CD4-positive, alpha-beta T cell (primary cell): Measurements from ENCODE around the gene SH3D19. TPM values are rescaled to one million over a fixed set of nuclear protein-coding genes. Genes with fewer than 3 reads are reported as not detected.

Experiments
- ATAC-seq: fragments of 200-7000 bp; cut with Tn5 transposase; one replicate; pipeline ENCODE4 v1.10.0; 2022; ENCODE audit warnings: mild to moderate bottlenecking; ENCODE audit not compliant: poor library complexity
- CTCF ChIA-PET: fragments of 350-600 bp; sonication (Branson Sonifier 250); formaldehyde crosslinking; loops from one replicate; lab custom pipeline; 2021; ENCODE audit warnings: antibody characterized with exemption, inconsistent platforms; lab: Charles Lee
- POLR2A ChIA-PET: fragments of 350-600 bp; sonication (Branson Sonifier 250); formaldehyde crosslinking; loops from one replicate; lab custom pipeline; 2021; ENCODE audit warnings: antibody characterized with exemption, inconsistent platforms; lab: Charles Lee
- DNase-seq, 14 experiments: peaks; one replicate each; pipeline ENCODE4 v3.0.0-alpha.2; 2013 to 2020; ENCODE audit warnings: mixed read lengths in 2 of 14
- H3K27ac ChIP-seq, 2 donors: one replicate each; pipeline versions ENCODE4 v1.5.1 to v1.7.0; 2013; ENCODE audit warnings: low read length in 2 of 2, low read depth in 1 of 2, mild to moderate bottlenecking in 1 of 2
- H3K27me3 ChIP-seq, 2 experiments: 1 replicate in 1 of 2; 2 replicates in 1 of 2; pipeline versions ENCODE4 v1.6.1 to v1.7.0; 2013; ENCODE audit warnings: low read length in 2 of 2, control low read depth in 1 of 2, mild to moderate bottlenecking in 1 of 2, moderate library complexity in 1 of 2; ENCODE audit not compliant: insufficient read depth in 2 of 2, control insufficient read depth in 1 of 2
- H3K36me3 ChIP-seq: one replicate; pipeline ENCODE4 v1.6.1; 2013; ENCODE audit warnings: low read length, control low read depth; ENCODE audit not compliant: insufficient read depth
- H3K4me1 ChIP-seq: one replicate; pipeline ENCODE4 v1.6.1; 2013; ENCODE audit warnings: low read length, control low read depth; ENCODE audit not compliant: insufficient read depth
- H3K4me3 ChIP-seq: one replicate; pipeline ENCODE4 v1.5.1; 2013; ENCODE audit warnings: mild to moderate bottlenecking, low read length, moderate library complexity
- H3K9me3 ChIP-seq, 2 experiments: 1 replicate in 1 of 2; 2 replicates in 1 of 2; pipeline versions ENCODE4 v1.6.1 to v1.7.0; 2013; ENCODE audit warnings: low read length in 2 of 2, mild to moderate bottlenecking in 2 of 2, control low read depth in 1 of 2, moderate library complexity in 1 of 2; ENCODE audit not compliant: control insufficient read depth in 1 of 2, insufficient read depth in 1 of 2
- H3K27ac Mint-ChIP-seq: one replicate; pipeline ENCODE4 v1.8.0; 2020; ENCODE audit warnings: mixed read lengths
- H3K27me3 Mint-ChIP-seq: one replicate; pipeline ENCODE4 v1.8.0; 2021; ENCODE audit warnings: mixed read lengths
- H3K36me3 Mint-ChIP-seq: one replicate; pipeline ENCODE4 v1.8.0; 2021; ENCODE audit warnings: low read depth, mixed read lengths
- H3K4me1 Mint-ChIP-seq: one replicate; pipeline ENCODE4 v1.8.0; 2021; ENCODE audit warnings: low read depth, mixed read lengths
- H3K4me3 Mint-ChIP-seq: one replicate; pipeline ENCODE4 v1.8.0; 2020; ENCODE audit warnings: mild to moderate bottlenecking, mixed read lengths
- H3K9me3 Mint-ChIP-seq: one replicate; pipeline ENCODE4 v1.8.0; 2020; ENCODE audit warnings: mixed read lengths
- intact Hi-C, 2 experiments: fragments of 100-400 bp; cut with DNase I in 1 of 2; cut with micrococcal nuclease in 1 of 2; formaldehyde crosslinking; loops; one replicate each; pipeline versions ENCODE4 v1.15.1 to v1.9.0; 2023 to 2025; cut with DNase I, micrococcal nuclease
- total RNA-seq, 174 experiments: library from RNA in 2 of 174; stranded (reverse) in 2 of 174; gene quantifications; one replicate each; pipeline ENCODE4 v1.2.3 and lab custom pipeline; 2021 to 2026
- TF ChIP-seq, protein P1 (sequence below): fragments of 200-600 bp; IDR thresholded peaks from one replicate; pipeline ENCODE4 v1.8.0; 2022; ENCODE audit warnings: antibody characterized with exemption, mild to moderate bottlenecking

Gene SH3D19
- total RNA-seq, 2 experiments from 2014 or later, result 0.27 TPM; not detected in 1

DNA sequence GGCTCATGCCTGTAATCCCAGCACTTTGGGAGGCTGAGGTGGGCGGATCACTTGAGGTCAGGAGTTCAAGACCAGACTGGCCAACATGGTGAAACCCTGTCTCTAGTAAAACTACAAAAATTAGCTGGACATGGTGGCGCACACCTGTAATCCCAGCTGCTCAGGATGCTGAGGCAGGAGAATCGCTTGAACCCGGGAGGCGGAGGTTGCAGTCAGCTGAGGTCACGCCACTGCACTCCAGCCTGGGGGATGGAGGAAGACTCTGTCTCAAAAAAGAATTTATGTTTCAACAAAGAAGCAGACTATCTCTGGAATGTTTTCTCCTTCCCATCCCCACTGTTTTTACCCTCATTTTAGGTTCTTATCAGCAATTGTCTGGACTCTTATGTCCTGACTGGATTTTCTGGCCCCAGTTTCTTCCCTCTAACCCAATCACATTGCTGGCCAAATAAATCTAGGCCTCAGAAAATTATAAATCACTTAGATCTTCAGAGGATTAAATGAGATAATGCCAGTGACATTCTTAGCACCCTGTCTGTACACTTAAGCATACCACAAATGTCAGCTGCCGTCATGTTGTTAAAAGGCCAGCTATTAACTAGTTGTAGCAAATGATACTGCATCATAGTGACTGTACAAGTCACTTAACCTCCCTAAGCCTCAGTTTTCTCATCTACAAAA is 93.3 kb downstream of the SH3D19 start:
- H3K9me3 ChIP-seq, result peaks cover 0 to 7% of the 10 kb centered on the region in 2 experiments
- CTCF ChIA-PET, result interaction anchor here (1.1 kb wide), 1 partner anchor 10 kb away, joined by 4 read pairs; no protein-coding TSS in a partner anchor
- peaks cover 26% of the 10 kb centered on the region for H3K27me3 Mint-ChIP-seq
- H3K4me3 ChIP-seq, result no peak overlapping the region
- H3K9me3 Mint-ChIP-seq, result no peaks in the 10 kb centered on the region
- no peak overlapping the region for H3K4me3 Mint-ChIP-seq
- DNase-seq (no peak), ATAC-seq (no peak)
- no peaks in the 10 kb centered on the region for H3K36me3 Mint-ChIP-seq
- POLR2A ChIA-PET, result no interaction called here
- no peaks in the 10 kb centered on the region for H3K4me1 Mint-ChIP-seq
- no peaks in the 10 kb centered on the region for H3K36me3 ChIP-seq
- TF ChIP-seq, protein P1, sequence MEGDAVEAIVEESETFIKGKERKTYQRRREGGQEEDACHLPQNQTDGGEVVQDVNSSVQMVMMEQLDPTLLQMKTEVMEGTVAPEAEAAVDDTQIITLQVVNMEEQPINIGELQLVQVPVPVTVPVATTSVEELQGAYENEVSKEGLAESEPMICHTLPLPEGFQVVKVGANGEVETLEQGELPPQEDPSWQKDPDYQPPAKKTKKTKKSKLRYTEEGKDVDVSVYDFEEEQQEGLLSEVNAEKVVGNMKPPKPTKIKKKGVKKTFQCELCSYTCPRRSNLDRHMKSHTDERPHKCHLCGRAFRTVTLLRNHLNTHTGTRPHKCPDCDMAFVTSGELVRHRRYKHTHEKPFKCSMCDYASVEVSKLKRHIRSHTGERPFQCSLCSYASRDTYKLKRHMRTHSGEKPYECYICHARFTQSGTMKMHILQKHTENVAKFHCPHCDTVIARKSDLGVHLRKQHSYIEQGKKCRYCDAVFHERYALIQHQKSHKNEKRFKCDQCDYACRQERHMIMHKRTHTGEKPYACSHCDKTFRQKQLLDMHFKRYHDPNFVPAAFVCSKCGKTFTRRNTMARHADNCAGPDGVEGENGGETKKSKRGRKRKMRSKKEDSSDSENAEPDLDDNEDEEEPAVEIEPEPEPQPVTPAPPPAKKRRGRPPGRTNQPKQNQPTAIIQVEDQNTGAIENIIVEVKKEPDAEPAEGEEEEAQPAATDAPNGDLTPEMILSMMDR, result no peak
- no peaks in the 10 kb centered on the region for H3K27me3 ChIP-seq
- H3K27ac ChIP-seq, result no peak overlapping the region
- no peaks in the 10 kb centered on the region for H3K4me1 ChIP-seq
- intact Hi-C loops, result no loop called here
- no peak overlapping the region for H3K27ac Mint-ChIP-seq

DNA sequence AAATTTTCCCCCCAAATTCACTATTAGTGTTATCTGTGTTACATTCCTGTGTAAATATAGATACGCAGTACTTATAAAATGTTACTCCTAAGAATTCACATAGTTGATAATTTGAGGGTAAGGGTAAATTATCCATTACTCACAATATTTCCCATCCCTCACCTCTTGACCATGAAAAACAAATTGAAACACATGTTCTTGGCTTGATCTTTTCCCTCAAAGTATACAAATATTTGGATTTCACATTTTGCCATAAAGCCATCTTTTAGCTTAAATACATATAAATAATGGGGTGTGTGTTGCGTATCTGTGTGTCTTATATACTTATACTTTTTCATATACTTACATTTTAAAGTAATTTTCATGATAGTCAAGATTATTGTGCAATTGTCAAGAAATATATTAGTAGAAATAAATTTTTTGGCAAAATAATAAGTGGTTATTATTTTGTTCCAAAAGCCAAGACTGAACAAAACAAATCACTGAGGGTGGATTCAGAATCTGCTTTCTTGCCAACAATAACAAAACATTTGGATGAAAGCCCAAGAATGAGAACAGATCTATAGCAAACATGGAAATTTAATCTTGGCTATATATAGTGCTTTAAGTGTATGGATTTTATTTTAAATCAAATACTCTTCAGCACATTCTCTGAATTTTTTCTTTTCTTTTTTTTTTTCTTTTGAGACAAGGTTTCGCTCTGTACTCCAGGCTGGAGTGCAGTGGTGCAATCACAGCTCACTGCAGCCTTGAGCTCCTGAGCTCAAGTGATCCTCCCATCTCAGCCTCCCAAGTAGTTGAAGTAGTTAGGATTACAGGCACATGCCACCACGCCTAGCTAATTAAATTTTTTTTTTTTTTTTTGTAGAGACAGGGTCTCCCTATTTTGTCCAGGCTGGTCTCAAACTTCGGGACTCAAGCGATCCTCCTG is 97.0 kb downstream of the SH3D19 start:
- no peaks in the 10 kb centered on the region for H3K4me1 ChIP-seq
- ATAC-seq, result no peak
- Mint-ChIP-seq H3K4me3 (no peak overlapping the region), H3K36me3 (no peaks in the 10 kb centered on the region), H3K27ac (no peak overlapping the region), H3K9me3 (no peaks in the 10 kb centered on the region), H3K4me1 (no peaks in the 10 kb centered on the region), H3K27me3 (peaks cover 42% of the 10 kb centered on the region)
- intact Hi-C loops, result no loop called here
- POLR2A ChIA-PET, result no interaction called here
- DNase-seq, result no peak
- no peaks in the 10 kb centered on the region for H3K9me3 ChIP-seq
- H3K27ac ChIP-seq, result no peak overlapping the region
- no peak overlapping the region for H3K4me3 ChIP-seq
- H3K27me3 ChIP-seq, result peaks cover 0 to 4% of the 10 kb centered on the region in 2 experiments
- H3K36me3 ChIP-seq, result no peaks in the 10 kb centered on the region
- CTCF ChIA-PET, result interaction anchor here (0.6 kb wide), 1 partner anchor 42 kb away, joined by 3 read pairs; no protein-coding TSS in a partner anchor
- TF ChIP-seq, protein P1, result no peak

DNA sequence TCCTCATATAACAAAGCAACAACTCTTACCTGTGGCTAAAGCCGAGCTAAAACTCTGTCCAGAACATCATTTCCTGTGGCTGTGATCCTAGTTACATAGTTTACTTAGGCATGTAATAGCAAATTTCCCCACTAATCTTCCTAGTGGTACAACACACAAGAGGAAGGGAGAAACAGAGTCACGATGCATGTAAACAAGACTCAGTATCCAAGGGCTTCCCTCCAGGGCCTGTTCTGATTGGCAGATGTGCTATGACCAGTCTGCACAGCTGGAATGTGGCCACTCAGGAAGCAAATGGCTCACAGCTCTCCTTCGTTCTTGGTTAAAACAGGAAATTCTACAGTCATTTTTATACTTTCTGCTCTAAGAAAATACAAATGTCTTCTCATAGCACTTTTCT is 97.7 kb downstream of the SH3D19 start:
- H3K4me1 ChIP-seq, result no peaks in the 10 kb centered on the region
- H3K27ac ChIP-seq, result no peak overlapping the region
- Mint-ChIP-seq H3K27me3 (peaks cover 47% of the 10 kb centered on the region), H3K4me3 (no peak overlapping the region), H3K27ac (no peak overlapping the region), H3K36me3 (no peaks in the 10 kb centered on the region), H3K4me1 (no peaks in the 10 kb centered on the region), H3K9me3 (no peaks in the 10 kb centered on the region)
- H3K27me3 ChIP-seq, result peaks cover 0 to 5% of the 10 kb centered on the region in 2 experiments
- no peak overlapping the region for H3K4me3 ChIP-seq
- ChIA-PET CTCF (no interaction called here), POLR2A (no interaction called here)
- ATAC-seq (no peak), DNase-seq (no peak)
- intact Hi-C loops, result no loop called here
- TF ChIP-seq, protein P1, result no peak
- H3K36me3 ChIP-seq, result no peaks in the 10 kb centered on the region
- no peaks in the 10 kb centered on the region for H3K9me3 ChIP-seq
